Measurements from ENCODE around the gene UBE2L6.
A peak's percentile ranks its signal among the peaks of the same experiment; 100 is the strongest.
"Not testable (repeated sequence)": the region's sequence is repeated elsewhere in the genome, so short reads cannot be mapped to it uniquely, and the experiment has no call there.

Gene UBE2L6

GRCh38 chr11:57566905-57567514 is 462 bp downstream of the UBE2L6 start:
- DNase-seq (ENCODE audit: low spot score) = no peak

GRCh38 chr11:57566005-57566904 is 1.2 kb downstream of the UBE2L6 start:
- DNase-seq (ENCODE audit: low spot score) = no peak

GRCh38 chr11:57562596-57562995 is 4.9 kb downstream of the UBE2L6 start:
- no peak for DNase-seq (ENCODE audit: low spot score)

DNA sequence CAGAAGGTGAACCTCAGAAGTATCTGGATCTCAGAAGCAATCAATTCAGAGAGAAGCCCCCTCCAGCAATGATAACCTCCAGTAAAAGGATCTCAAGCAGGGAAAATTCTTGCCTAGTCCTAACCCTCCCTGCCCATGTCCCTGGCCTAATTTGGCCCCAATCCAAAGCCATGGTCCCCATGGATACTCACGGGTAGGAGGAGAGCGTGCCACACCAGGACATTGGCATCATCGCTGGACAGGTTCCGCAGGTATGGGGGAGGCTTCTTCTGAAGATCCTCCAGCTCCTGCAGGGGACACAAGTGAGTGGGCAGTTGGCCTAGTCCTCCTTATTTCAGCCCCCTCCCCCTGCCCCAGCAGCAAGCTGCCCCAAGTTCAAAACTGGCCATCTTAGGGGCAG is 7.3 kb downstream of the UBE2L6 start:
- no peak for DNase-seq (ENCODE audit: low spot score)

DNA sequence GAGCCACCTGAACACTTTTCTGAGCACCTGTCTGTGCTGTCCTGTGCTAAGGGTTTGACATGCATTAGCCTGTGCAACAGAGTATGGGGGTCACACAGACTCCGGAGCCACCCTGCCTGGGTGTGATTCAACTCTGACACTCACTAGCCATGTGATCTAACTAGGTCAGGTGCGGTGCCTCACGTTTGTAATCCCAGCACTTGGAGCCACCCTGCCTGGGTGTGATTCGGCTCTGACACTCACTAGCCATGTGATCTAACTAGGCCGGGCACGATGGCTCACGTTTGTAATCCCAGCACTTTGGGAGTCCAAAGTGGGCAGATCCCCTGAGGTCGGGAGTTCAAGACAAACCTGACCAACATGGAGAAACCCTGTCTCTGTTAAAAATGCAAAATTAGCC is 11.4 kb downstream of the UBE2L6 start:
- no peak for DNase-seq (ENCODE audit: low spot score)

DNA sequence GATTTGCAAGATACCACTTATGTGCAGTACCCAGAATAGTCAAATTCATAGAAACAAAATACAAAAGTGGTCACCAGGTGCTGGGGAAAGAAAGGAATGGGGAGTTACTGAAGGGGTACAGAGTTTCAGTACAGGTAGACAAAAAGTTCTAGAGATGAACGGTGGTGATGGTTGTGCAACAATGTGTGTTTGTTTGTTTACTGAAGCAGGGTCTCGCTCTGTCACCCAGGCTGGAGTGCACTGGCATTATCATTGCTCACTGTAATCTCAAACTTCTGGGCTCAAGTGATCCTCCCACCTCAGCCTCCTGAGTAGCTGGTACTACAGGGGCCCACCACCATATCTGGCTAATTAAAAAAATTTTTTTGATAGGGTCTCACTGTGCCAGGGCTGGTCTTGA is 12.1 kb downstream of the UBE2L6 start:
- DNase-seq (ENCODE audit: low spot score) = no peak

- no peak for DNase-seq (ENCODE audit: low spot score)
These were observed 15.0 kb downstream of the UBE2L6 start for GRCh38 chr11:57552479-57552878.

DNA sequence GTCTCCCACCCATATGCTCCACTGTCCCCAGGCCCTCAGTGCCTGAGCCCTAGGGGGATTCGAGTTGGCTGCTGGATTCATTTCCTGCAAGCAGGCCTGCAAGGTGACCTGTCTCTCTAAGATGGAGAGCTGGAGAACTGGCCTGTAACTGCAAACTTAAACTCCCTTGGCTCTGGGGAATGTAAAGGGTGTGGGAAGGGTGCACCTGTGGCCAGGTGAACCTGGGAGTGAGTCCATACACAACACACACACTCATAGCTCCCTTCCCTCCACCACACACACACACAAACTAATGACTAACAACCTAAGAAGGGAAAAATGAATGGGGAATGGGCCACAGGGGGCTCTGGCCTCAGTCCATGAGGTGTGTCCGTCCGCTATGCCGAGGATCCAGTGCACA is 15.5 kb downstream of the UBE2L6 start:
- no peak for DNase-seq (ENCODE audit: low spot score)

- DNase-seq (ENCODE audit: low spot score) = no peak
These were observed 17.5 kb downstream of the UBE2L6 start for GRCh38 chr11:57549983-57550382.

DNA sequence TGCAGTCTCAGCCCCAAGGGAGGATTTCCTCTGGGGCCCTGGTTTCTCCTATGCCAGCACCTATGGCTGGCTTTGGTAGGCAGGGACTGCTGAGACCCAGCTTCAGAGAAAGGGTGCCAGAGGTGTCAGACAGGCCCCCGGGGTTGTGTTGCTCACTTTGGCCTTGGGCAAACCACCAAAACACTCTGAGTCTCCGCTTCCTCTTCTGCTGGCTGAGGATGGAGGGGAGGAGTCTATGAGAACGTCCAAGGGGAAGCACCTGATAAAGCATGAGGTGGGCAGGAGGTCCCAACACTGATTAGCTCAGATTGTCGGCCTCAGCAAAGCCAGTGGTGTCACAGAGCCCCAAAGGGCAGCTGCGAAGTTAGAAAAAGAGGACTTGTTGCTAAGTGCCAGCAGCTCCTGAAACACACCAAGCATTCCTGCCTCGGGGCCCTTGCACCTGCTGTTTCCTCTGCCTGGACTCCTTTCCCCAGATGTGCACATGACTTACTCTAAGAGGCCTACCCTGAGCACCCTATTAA is 19.6 kb downstream of the UBE2L6 start:
- no peak for DNase-seq (ENCODE audit: low spot score)

DNA sequence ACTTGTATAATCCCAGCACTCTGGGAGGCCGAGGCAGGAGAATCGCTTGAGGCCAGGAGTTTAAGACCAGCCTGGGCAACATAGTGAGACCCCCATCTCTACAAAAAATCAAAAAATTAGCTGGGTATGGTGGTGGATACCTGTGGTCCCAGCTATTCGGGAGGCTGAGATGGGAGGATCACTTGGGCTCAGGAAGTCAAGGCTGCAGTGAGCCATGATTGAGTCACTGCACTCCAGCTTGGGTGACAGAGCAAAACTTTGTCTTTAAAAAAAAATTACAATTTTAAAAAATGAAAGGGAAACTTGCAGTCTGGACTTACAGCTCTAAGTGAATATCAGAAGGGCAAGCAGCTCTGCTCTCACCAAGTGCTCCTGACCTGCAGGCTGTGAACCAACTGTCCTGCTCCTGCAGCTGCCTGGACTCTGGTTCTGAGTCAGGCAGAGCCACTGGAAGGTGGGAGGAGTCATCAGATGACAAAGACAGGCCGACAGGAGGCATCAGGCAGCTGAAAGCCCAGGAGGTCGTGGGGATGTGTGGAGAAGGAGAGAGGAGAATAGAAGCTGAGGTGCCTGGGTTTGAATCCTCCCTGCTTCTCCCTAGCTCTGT is 20.5 kb downstream of the UBE2L6 start:
- peak; percentile 58 for DNase-seq (ENCODE audit: low spot score)

- DNase-seq (ENCODE audit: low spot score) = no peak
These were observed 21.0 kb downstream of the UBE2L6 start for GRCh38 chr11:57546451-57546850.

DNA sequence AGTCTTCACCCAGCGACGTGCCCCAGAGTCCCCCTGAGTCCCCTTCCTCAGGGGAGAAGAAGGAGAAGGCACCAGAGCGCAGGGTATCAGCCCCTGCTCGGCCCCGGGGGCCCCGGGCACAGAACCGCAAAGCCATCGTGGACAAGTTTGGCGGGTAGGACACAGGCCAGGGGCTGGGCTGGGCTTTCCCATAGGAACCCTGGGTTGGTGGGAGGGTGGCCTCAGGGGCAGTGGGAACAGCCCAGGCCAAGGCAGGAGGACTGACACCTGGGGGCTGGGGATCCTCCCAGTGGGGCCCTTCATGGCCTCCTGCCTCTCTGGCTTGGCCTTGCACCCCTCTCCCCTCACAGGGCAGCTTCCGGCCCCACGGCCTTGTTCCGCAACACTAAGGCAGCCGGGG is 21.6 kb downstream of the UBE2L6 start:
- DNase-seq (ENCODE audit: low spot score) = no peak

- DNase-seq (ENCODE audit: low spot score) = no peak
These were observed 22.9 kb downstream of the UBE2L6 start for GRCh38 chr11:57544566-57544965.

GRCh38 chr11:57543593-57543992 is 23.9 kb downstream of the UBE2L6 start:
- DNase-seq (ENCODE audit: low spot score) = no peak

- DNase-seq (ENCODE audit: low spot score) = no peak
These were observed 24.9 kb downstream of the UBE2L6 start for GRCh38 chr11:57542582-57542981.

DNA sequence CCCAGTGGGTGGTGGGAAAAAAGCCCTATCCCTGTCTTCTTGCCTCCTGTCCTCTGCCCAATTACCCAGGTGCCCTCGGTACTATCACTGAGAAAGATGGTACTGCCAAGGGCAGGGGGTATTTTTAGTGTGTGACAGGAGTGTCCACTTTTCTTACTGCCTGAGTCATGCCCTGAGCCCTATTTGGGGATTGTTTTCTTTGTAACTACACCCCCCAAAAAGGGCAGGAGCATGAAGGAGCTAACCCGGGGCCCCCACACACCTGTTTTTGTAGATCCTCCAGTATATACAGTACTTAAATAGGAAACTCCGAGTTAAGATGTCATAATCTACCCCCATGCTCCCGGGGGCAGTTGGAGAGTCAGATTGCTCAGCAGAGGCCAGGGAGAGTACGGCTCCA is 26.3 kb downstream of the UBE2L6 start:
- no peak for DNase-seq (ENCODE audit: low spot score)

GRCh38 chr11:57539342-57539741 is 28.1 kb downstream of the UBE2L6 start:
- DNase-seq (ENCODE audit: low spot score) = no peak

DNA sequence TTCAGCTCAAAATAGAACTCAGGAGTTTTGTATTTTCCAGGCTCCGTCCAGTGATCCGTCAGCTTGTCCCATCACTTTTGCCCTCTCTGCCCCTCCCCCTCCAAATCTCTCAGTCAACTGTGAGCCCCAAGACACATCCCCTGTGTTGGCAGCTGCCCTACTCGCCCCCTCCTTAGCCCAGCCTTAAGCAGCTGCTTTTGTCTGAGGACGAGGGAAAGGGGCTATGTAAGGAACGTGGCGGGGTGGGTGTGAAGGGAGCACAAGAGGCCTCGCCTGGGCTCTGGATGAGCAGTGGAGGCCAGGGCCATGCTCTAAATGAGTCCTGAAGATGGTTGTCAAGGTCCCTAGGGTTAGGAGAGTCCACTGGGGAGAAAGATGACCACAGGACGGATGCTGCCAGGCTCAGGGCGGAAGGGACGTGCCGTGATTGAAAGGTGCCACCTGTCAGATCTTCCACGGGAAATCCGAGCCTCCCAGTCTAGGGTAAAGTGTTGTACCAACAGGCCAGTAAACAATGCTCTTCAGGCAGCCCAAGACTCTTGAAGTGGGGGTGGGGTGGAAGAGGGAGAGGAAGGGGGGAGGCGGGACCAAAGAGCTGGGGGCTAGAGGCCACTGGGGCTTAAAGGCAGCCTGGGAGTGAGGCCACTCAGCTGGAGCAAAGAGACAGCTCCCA is 30.4 kb downstream of the UBE2L6 start, which contains the start of gene SMTNL1:
Gene SMTNL1 (plus strand): TSS at position 649 of the 673 bp plus-strand sequence. CDS start 5,048 bp downstream, outside the sequence.
- DNase-seq (ENCODE audit: low spot score) = peak; percentile 52

GRCh38 chr11:57534449-57534848 is 33.0 kb downstream of the UBE2L6 start:
- DNase-seq (ENCODE audit: low spot score) = not testable (repeated sequence)

- DNase-seq (ENCODE audit: low spot score) = peak; percentile 95
These were observed 36.6 kb downstream of the UBE2L6 start, which contains the start of gene TIMM10 for GRCh38 chr11:57530596-57531507. Gene TIMM10 (minus strand): TSS chr11:57530754. CDS start chr11:57530189, 565 bp downstream.

All from ecto neural progenitor cell (in vitro differentiated cells).